GM18858 (cell line): ENCODE results near the gene FAM111B.
A peak's percentile ranks its signal among the peaks of the same experiment; 100 is the strongest.

ENCODE experiments used
- ATAC-seq: cut with Tn5 transposase; IDR thresholded peaks from one replicate; pipeline ENCODE4 v1.9.1; 2021; ENCODE audit not compliant: unreplicated experiment

FAM111B gene

DNA sequence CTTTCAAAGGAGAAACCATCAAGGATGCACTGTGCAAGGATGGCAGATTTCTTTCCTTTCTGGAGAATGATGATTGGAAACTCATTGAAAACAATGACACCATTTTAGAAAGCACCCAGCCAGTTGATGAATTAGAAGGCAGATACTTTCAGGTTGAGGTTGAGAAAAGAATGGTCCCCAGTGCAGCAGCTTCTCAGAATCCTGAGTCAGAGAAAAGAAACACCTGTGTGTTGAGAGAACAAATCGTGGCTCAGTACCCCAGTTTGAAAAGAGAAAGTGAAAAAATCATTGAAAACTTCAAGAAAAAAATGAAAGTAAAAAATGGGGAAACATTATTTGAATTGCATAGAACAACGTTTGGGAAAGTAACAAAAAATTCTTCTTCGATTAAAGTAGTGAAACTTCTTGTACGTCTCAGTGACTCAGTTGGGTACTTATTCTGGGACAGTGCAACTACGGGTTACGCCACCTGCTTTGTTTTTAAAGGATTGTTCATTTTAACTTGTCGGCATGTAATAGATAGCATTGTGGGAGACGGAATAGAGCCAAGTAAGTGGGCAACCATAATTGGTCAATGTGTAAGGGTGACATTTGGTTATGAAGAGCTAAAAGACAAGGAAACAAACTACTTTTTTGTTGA is 45.4 kb downstream of the FAM111B start:
- ATAC-seq, result peak; percentile 75

DNA sequence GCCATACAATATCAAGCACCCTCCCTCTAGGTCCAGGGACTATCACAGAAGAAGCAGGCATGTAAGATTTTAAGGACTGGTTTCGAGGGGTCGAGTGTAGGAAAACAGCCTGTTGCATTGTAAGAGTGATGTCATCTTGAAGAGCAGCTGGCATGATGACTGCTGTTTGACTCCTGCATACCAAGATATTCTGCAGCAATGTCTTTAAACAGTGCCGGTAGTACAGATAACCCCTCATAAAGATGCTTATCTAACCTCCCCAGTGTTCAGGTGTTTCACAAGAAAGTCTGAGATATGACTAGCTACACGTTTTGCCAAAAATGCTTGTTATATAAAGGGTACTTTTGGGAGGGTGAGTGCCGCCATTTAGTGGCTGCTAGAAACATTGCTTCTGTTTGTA is 47.6 kb downstream of the FAM111B start:
- ATAC-seq, result no peak

DNA sequence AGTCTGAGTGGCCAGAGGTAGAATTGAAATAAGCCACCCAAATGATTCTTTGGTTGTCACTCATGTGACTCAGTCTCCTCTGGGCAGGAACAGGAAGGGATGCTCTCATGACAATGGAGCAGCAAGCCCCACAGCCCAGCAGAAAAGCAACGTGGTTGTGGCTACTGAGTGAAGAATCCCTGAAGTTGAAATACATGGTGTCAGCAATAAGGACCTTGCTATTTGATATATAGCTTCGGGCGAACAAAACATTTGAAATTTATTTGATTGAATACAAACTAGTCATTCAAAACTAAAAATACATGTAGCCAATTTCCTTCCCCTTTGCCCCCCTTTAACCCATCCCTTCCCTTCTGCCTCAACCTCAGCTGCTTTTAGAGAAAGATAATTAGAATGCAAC is 50.4 kb downstream of the FAM111B start:
- no peak for ATAC-seq

DNA sequence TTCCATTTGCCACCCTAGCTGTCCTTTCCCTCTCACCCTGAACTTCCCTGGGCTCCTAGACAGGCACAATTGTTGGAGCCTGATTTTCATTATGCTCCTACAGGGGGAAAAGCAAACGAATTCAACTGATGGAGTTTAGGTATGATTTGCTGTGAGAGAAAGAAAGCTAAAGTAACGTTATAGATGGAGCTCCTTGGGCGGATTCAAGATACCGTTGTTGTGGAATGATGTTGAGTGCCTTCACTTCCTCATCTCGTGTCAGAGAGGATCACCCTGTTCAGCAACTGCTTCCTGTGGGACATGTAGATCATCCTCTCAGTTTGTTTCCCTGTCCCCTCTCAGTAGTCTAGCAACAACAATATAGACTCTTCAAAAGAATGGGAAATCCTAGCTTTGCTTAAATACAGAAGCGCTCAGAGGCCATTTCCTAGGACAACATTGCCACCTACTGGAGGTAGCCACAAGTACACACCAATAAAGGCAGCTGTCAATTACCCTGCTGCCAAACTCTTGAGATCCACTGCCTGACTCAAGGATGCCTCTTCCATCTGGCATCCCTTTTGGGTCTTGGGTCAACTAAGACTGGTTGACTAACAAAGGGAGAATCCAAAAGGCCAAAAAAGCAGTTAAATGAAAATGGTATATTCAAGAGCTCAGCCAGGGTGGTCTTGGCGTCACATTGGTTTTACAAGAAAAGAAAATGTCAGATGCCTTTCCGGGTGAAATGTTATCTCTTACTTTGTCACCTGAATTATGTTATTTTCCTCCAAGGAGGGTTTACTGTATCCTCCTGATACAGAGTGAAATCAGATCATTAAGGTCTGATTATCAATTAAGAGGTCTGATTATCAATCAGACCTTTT is 51.4 kb downstream of the FAM111B start:
- ATAC-seq, result peak; percentile 95

DNA sequence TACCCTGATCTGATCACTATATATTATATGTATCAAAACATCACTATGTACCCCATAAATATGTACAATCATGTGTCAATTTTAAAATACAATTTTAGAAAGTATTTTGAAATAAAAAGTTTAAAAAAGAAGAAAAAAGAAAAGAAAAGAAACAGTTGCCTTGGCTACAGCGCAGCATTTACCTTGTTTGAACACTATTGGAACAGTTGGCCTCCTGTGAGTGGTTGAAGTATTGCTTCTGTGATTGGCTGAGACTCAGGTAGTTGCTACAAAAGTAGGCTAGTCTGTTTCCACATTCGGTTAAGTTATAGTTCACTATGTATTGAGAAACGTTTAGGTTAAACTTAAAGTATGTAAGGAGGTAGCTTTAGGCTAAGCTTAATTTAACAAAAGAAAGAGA is 57.0 kb downstream of the FAM111B start:
- peak; percentile 44 for ATAC-seq

DNA sequence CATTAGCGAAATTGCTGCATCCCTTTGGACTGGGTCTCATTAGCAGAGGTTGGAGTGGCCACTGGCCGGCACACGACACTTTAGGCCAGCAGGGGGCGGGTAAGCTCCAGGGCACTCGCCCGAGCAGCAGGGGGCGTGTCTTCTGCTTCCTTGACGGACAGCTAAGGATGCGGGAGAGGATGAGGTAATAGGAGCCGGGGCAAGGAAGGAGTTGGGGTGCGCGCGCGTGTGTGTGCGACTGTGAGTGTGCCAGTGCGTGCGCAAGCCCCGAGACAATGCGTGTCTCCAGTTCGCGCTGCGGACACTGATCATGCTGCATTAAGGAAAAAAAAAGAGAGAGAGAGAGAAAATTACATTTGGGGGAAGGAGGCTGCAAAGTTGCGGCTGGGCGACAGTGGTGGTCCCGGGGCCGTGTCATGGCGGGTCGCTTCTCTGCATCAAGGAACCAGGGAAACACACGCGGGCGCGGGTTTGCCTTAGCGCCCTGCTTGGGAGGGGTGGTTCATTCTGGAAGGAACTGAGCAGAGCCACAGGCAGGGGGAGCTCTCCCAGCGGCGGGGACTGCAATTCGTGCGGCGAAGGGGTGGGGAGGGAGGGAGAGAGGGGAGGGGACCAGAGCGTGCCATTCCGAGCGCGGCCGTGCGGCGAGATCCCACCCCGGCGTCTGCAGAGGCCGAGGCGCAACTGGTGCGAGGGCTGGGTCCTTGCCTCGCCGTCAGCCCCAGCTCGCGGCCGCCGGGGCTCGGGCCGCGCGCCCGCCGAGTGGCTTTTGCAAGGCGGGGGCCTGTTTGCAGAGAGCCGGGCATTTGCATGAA is 64.7 kb downstream of the FAM111B start, which contains the start of gene DTX4:
Gene DTX4 (plus strand): TSS at position 625 of the 815 bp plus-strand sequence. CDS start 464 bp downstream, outside the sequence.
- peak; percentile 59 for ATAC-seq

DNA sequence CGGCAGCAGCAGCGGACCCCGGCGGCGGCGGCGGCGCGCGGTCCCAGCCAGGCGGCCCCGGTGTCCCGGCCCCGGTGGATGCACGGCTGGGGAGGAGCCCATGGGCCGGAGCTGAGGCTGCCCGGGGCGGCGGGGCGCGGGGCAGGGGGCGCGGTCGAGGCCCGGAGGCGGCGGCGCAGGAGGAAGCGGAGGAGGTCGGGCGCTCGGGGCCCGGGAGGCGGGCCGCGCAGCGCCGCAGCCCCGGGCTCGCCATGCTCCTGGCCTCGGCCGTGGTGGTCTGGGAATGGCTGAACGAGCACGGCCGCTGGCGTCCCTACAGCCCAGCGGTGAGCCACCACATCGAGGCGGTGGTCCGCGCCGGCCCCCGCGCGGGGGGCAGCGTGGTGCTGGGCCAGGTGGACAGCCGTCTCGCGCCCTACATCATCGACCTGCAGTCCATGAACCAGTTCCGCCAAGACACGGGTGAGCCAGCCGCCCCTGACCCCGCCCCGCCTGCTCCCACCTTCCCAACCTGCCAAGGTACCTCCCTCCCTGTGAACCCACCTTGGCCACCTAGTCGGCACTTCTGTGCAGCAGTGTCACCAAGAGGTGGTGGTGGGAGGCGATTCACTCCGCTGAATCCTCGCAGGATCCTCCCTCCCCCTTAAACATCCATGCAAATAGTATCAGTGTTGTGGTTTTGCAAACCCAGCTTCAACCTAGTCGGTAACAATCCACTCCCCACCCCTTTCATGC is 65.5 kb downstream of the FAM111B start:
- ATAC-seq, result peak; percentile 34

DNA sequence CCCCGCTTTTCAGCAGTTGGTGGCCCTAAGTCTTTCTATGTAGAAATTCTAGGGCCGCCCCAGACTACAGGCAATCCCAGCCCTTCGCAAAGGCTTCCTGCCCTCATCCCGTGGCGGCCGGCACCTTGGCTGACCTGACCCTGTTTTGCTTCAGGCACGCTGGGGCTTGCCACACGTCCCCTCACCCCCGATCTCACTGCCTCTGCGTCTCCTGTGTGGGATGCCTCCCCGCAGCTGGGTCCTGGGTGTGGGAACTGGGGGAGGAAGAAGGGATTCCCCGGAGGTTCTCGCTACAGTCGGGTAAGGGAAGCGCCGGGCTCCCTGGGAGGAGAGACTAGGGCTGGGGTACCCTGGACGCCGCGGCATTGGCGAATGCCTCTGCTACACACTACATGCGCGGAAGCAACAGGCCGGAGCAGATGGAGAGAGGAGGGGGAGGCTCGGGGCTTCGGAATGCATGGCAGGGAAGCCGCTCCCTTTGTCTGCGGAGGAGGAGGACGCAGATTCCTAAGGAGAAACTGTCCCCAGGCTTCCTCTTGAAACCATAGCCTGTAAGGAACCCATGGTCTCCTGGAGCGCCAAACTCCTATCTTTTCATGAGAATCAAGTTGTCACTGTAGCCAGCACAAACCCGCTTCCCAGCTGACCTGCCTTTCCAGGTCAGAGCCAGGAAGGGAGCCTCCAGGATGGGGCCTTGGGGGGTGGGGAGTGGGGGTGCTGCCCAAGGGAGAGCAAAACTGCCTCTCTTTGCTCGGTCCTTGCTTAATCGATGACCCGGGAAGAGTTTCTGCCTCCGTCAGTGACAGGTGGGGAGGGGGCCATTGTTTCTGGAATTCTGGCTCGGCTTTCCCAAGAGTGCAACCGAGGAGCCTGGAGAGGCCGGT is 66.3 kb downstream of the FAM111B start:
- no peak for ATAC-seq

DNA sequence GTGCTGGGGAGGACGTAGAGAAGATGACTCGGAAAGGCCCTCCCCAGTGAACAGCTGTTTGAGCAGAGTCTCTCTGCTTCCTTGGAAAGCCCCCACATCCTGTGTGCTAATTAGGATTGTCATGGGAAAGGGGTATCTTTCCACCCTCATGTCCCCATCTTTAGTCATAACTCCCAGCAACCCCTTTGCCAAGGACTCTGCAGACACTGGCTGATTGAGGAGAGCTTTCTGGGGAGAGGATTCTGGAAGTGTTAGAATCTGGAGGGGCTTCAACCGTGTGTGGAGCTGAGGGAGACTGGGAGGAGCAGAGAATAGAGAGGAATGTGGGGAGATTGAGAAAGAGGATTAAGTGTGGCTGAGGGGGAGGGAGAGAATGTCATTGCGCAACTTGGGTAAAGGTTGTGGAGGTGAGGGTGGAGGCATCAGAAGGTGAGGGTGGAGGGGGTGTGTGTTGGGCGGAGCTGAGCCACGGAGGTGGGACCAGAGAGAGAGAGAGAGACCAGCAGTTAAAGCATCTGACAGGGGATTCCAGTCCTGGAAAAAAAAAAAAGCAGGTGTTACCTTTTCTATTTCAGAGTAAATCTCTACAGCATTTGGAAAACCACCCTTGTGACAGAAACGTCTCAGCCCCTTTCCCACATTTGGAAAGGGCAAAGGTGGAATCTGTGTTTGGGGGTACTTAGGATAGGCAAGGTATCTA is 67.1 kb downstream of the FAM111B start:
- no peak for ATAC-seq

DNA sequence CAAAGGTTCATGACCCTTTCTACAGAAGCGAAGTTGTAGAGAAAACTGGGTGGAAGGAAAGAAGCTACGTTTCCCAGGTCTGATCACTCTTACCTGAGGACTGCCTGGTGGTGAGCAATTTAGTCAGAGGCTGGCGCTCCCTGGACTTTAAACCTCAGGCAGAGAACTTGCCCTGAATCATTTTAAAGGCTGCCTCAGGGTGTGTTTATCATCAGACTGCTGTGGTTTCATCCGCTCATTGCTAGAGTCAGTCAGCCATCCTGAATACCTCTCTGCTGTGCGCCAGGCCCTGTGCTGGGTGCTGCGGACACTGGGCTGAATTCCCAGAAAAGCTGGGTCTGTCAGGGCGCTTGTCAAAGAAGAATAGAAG is 67.6 kb downstream of the FAM111B start:
- no peak for ATAC-seq

DNA sequence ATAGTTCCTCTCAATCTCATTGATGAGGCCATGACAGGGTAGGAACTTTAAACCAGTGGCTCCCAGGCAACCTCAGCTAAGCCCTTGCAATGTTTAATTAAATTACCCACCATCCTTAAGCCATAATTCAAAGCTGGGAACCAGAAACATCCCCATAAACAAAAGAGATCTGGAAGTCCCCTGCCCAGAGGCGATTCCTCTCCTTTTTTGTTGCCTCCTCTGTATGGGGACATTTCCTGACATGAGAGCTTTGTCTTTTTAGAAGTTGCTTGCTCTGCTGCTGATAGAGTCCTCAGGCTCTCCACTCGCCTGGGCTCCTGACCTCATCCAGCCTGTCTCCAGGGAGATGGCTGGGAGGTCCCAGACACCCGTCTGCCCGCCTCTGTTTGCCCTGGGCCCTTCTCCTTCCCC is 68.1 kb downstream of the FAM111B start:
- ATAC-seq, result no peak

DNA sequence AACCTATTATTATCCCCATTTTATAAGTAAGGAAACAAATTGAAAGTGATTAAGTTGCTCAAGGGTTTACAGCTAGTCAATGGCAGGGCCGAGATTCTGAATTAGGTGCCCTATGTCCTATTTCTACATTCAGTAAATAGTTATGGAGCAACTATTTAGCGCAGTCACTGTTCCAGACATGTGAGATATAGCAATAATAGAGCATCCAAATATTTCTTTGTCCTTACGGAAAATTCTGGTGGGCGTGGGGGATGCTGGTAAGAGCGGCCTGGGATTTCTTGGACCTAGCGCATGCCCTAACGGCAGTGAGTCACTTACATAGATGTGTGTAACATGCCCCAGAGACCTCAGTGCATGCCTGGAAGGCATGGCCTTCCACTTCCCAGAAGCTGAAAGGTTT is 69.3 kb downstream of the FAM111B start:
- ATAC-seq, result no peak
